HEK293 (cell line): ENCODE data around the gene FAM120B.

Experiments used
- CTCF ChIP-seq: fragments of 450-650 bp; formaldehyde crosslinking; IDR thresholded peaks from 2 replicates; pipeline ENCODE4 v1.5.1; 2016; ENCODE audit warnings: missing biosample characterization, missing genetic modification characterization
- OVOL3 ChIP-seq: fragments of 450-650 bp; formaldehyde crosslinking; IDR thresholded peaks from 2 replicates; pipeline ENCODE4 v1.5.1; 2016; ENCODE audit warnings: missing biosample characterization, missing genetic modification characterization
- REST ChIP-seq: fragments of 450-650 bp; formaldehyde crosslinking; IDR thresholded peaks from 2 replicates; pipeline ENCODE4 v1.5.1; 2016; ENCODE audit warnings: missing biosample characterization, missing genetic modification characterization
- YY1 ChIP-seq: fragments of 450-650 bp; formaldehyde crosslinking; IDR thresholded peaks from 2 replicates; pipeline ENCODE4 v1.5.1; 2018; ENCODE audit warnings: missing biosample characterization, missing genetic modification characterization
- ZBTB11 ChIP-seq: fragments of 450-650 bp; formaldehyde crosslinking; conservative IDR thresholded peaks from 2 replicates; pipeline ENCODE4 v1.5.1; 2016; ENCODE audit warnings: low read depth, missing biosample characterization, missing genetic modification characterization
- ZBTB21 ChIP-seq: fragments of 450-650 bp; formaldehyde crosslinking; IDR thresholded peaks from 2 replicates; pipeline ENCODE4 v1.5.1; 2017; ENCODE audit warnings: missing biosample characterization, missing genetic modification characterization
- ZBTB26 ChIP-seq: fragments of 450-650 bp; formaldehyde crosslinking; optimal IDR thresholded peaks from 2 replicates; pipeline ENCODE3; 2016; ENCODE audit warnings: missing biosample characterization, mild to moderate bottlenecking, missing genetic modification characterization
- ZNF2 ChIP-seq: fragments of 450-650 bp; formaldehyde crosslinking; IDR thresholded peaks from 2 replicates; pipeline ENCODE4 v1.5.1; 2016; ENCODE audit warnings: missing biosample characterization, missing genetic modification characterization
- ZNF561 ChIP-seq: fragments of 450-650 bp; IDR thresholded peaks from 2 replicates; pipeline ENCODE4 v1.5.1; 2018; ENCODE audit warnings: missing biosample characterization, missing genetic modification characterization, borderline replicate concordance
- ZNF629 ChIP-seq: fragments of 450-650 bp; formaldehyde crosslinking; IDR thresholded peaks from 2 replicates; pipeline ENCODE4 v1.5.1; 2017; ENCODE audit warnings: missing biosample characterization, missing genetic modification characterization
- ZNF704 ChIP-seq: fragments of 450-650 bp; formaldehyde crosslinking; IDR thresholded peaks from 2 replicates; pipeline ENCODE4 v1.5.1; 2016; ENCODE audit warnings: missing biosample characterization, missing genetic modification characterization
- ZNF777 ChIP-seq: fragments of 450-650 bp; formaldehyde crosslinking; IDR thresholded peaks from 2 replicates; pipeline ENCODE4 v1.5.1; 2017; ENCODE audit warnings: missing biosample characterization, missing genetic modification characterization, borderline replicate concordance
- ZSCAN18 ChIP-seq: fragments of 450-650 bp; formaldehyde crosslinking; IDR thresholded peaks from 2 replicates; pipeline ENCODE4 v1.5.1; 2016; ENCODE audit warnings: missing biosample characterization, missing genetic modification characterization

- no peak for TF ChIP-seq ZBTB21 (tag by site-specific recombination)
- no peak for TF ChIP-seq ZNF777 (tag by site-specific recombination)
- no peak for TF ChIP-seq OVOL3 (tag by site-specific recombination)
- no peak for TF ChIP-seq CTCF (tag by site-specific recombination)
- TF ChIP-seq ZNF561, result no peak
- TF ChIP-seq ZNF2, result no peak
- TF ChIP-seq ZBTB11 (tag by site-specific recombination), result no peak
- no peak for TF ChIP-seq YY1 (tag by site-specific recombination)
- TF ChIP-seq ZBTB26, result no peak
- TF ChIP-seq ZNF704 (tag by site-specific recombination), result no peak
- no peak for TF ChIP-seq ZSCAN18 (tag by site-specific recombination)
- TF ChIP-seq REST (tag by site-specific recombination), result no peak
- TF ChIP-seq ZNF629, result no peak
Measured at GRCh38 chr6:170429450-170429849, 122.9 kb downstream of the FAM120B start.
